NCI-H187 (cell line): ENCODE results near the gene RPS15.
"Not testable (repeated sequence)": the region's sequence is repeated elsewhere in the genome, so short reads cannot be mapped to it uniquely, and the experiment has no call there.

Experiments
- DNase-seq, 2 experiments: peaks; one replicate each; lab custom pipeline; 2025; lab: John Stamatoyannopoulos, UW

The RPS15 gene

GRCh38 chr19:1435378-1435989 is 2.7 kb upstream of the RPS15 start:
- DNase-seq = no peak

GRCh38 chr19:1437609-1438008 is 587 bp upstream of the RPS15 start:
- no peak for DNase-seq

- no peak for DNase-seq
These were observed 748 bp downstream of the RPS15 start for GRCh38 chr19:1438933-1439354.

- DNase-seq = not testable (repeated sequence)
These were observed 1.6 kb downstream of the RPS15 start for GRCh38 chr19:1439525-1440417.

- DNase-seq = no peak
These were observed 2.2 kb downstream of the RPS15 start for GRCh38 chr19:1440418-1440801.

GRCh38 chr19:1441022-1441426 is 2.8 kb downstream of the RPS15 start:
- no peak for DNase-seq

- no peak for DNase-seq
These were observed 3.7 kb downstream of the RPS15 start for GRCh38 chr19:1441677-1442438.

- peak; percentile 14 to 43 for DNase-seq
These were observed 7.2 kb downstream of the RPS15 start for GRCh38 chr19:1445185-1445931.

GRCh38 chr19:1445932-1446712 is 7.9 kb downstream of the RPS15 start:
- peak in 1 of 2 experiments; percentile 34 for DNase-seq

- DNase-seq = no peak
These were observed 8.7 kb downstream of the RPS15 start for GRCh38 chr19:1446713-1447481.

GRCh38 chr19:1447504-1447903 is 9.3 kb downstream of the RPS15 start:
- no peak for DNase-seq

GRCh38 chr19:1447944-1448343 is 9.7 kb downstream of the RPS15 start:
- no peak for DNase-seq

GRCh38 chr19:1449467-1450442 is 11.6 kb downstream of the RPS15 start, which contains the start of gene APC2:
APC2 (plus strand) TSS chr19:1450121; CDS start chr19:1453002, 2,881 bp downstream.
- DNase-seq = no peak

- DNase-seq = no peak
These were observed 12.8 kb downstream of the RPS15 start for GRCh38 chr19:1450735-1451731.

- DNase-seq = no peak
These were observed 14.0 kb downstream of the RPS15 start for GRCh38 chr19:1451916-1452801.

GRCh38 chr19:1452802-1453524 is 14.8 kb downstream of the RPS15 start:
- DNase-seq = no peak
